ENCODE data around the gene SLC24A3.

GRCh38 chr20:19453862-19454261, 241.4 kb downstream of the SLC24A3 start:
- TF ChIP-seq POLR2A (IDR thresholded peaks at IDR 0.05; ENCODE audit: extremely low read depth, insufficient read length): no peak
- TF ChIP-seq, protein P1, sequence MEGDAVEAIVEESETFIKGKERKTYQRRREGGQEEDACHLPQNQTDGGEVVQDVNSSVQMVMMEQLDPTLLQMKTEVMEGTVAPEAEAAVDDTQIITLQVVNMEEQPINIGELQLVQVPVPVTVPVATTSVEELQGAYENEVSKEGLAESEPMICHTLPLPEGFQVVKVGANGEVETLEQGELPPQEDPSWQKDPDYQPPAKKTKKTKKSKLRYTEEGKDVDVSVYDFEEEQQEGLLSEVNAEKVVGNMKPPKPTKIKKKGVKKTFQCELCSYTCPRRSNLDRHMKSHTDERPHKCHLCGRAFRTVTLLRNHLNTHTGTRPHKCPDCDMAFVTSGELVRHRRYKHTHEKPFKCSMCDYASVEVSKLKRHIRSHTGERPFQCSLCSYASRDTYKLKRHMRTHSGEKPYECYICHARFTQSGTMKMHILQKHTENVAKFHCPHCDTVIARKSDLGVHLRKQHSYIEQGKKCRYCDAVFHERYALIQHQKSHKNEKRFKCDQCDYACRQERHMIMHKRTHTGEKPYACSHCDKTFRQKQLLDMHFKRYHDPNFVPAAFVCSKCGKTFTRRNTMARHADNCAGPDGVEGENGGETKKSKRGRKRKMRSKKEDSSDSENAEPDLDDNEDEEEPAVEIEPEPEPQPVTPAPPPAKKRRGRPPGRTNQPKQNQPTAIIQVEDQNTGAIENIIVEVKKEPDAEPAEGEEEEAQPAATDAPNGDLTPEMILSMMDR (IDR thresholded peaks at IDR 0.05; ENCODE audit: low read depth, low read length): no peak
- TF ChIP-seq, protein P2, sequence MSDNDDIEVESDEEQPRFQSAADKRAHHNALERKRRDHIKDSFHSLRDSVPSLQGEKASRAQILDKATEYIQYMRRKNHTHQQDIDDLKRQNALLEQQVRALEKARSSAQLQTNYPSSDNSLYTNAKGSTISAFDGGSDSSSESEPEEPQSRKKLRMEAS (IDR thresholded peaks at IDR 0.05; ENCODE audit: low read depth, low read length): no peak

All from NB4 (cell line).